DMS53 treated with DMSO at 0.1 percent for 48 hours (cell line): Measurements from ENCODE around the gene PLCL1.

Experiments used
- DNase-seq: peaks from one replicate; lab custom pipeline; 2025; ENCODE audit not compliant: unreplicated experiment; lab: John Stamatoyannopoulos, UW

The PLCL1 gene

GRCh38 chr2:198052741-198053140 is 248.3 kb downstream of the PLCL1 start:
- DNase-seq = no peak

- no peak for DNase-seq
These were observed 248.8 kb downstream of the PLCL1 start for GRCh38 chr2:198053148-198053547.

- no peak for DNase-seq
These were observed 249.4 kb downstream of the PLCL1 start for GRCh38 chr2:198053776-198054175.

GRCh38 chr2:198054299-198054698 is 249.9 kb downstream of the PLCL1 start:
- no peak for DNase-seq

GRCh38 chr2:198055716-198056115 is 251.3 kb downstream of the PLCL1 start:
- DNase-seq = no peak

- no peak for DNase-seq
These were observed 252.4 kb downstream of the PLCL1 start for GRCh38 chr2:198056836-198057235.

GRCh38 chr2:198059800-198060199 is 255.4 kb downstream of the PLCL1 start:
- DNase-seq = no peak

- no peak for DNase-seq
These were observed 255.9 kb downstream of the PLCL1 start for GRCh38 chr2:198060277-198060676.

GRCh38 chr2:198062826-198063225 is 258.4 kb downstream of the PLCL1 start:
- no peak for DNase-seq

GRCh38 chr2:198063242-198063641 is 258.8 kb downstream of the PLCL1 start:
- no peak for DNase-seq

- no peak for DNase-seq
These were observed 260.9 kb downstream of the PLCL1 start for GRCh38 chr2:198065322-198065721.

GRCh38 chr2:198066597-198066996 is 262.2 kb downstream of the PLCL1 start:
- no peak for DNase-seq

GRCh38 chr2:198072655-198073054 is 268.3 kb downstream of the PLCL1 start:
- no peak for DNase-seq

- DNase-seq = no peak
These were observed 268.9 kb downstream of the PLCL1 start for GRCh38 chr2:198073253-198073652.

GRCh38 chr2:198077477-198077876 is 273.1 kb downstream of the PLCL1 start:
- no peak for DNase-seq

GRCh38 chr2:198080879-198081765 is 276.7 kb downstream of the PLCL1 start:
- DNase-seq = no peak

GRCh38 chr2:198084156-198084555 is 279.8 kb downstream of the PLCL1 start:
- DNase-seq = no peak

GRCh38 chr2:198096002-198096401 is 291.6 kb downstream of the PLCL1 start:
- no peak for DNase-seq

- no peak for DNase-seq
These were observed 292.6 kb downstream of the PLCL1 start for GRCh38 chr2:198096965-198097364.

GRCh38 chr2:198097630-198098029 is 293.2 kb downstream of the PLCL1 start:
- DNase-seq = no peak

- DNase-seq = no peak
These were observed 294.0 kb downstream of the PLCL1 start for GRCh38 chr2:198098386-198098785.

- DNase-seq = no peak
These were observed 294.5 kb downstream of the PLCL1 start for GRCh38 chr2:198098918-198099317.

- DNase-seq = no peak
These were observed 296.0 kb downstream of the PLCL1 start for GRCh38 chr2:198100346-198100745.
